Panc1 (cell line): ENCODE measurements around the gene NPM1.

Experiments used
- CTCF ChIP-seq: fragments of 450-650 bp; IDR thresholded peaks from 2 replicates; pipeline ENCODE4 v1.5.1; 2017; ENCODE audit warnings: mild to moderate bottlenecking
- POLR2AphosphoS5 ChIP-seq: IDR thresholded peaks from 2 replicates; pipeline ENCODE4 v1.6.1; 2012; ENCODE audit warnings: mild to moderate bottlenecking, low read depth, low read length, moderate library complexity
- SIN3A ChIP-seq: IDR thresholded peaks from 2 replicates; pipeline ENCODE4 v1.6.1; 2012; ENCODE audit warnings: low read depth, mild to moderate bottlenecking, low read length, moderate library complexity, borderline replicate concordance; ENCODE audit not compliant: insufficient read depth

GRCh38 chr5:171410181-171410580, 22.5 kb downstream of the NPM1 start:
- no peak for TF ChIP-seq CTCF
- no peak for TF ChIP-seq POLR2AphosphoS5
- no peak for TF ChIP-seq SIN3A
